HG03342 (cell line): ENCODE results near the gene C14orf180.

Experiments used
- ATAC-seq: cut with Tn5 transposase; IDR thresholded peaks from one replicate; pipeline ENCODE4 v1.9.1; 2021; ENCODE audit warnings: mild to moderate bottlenecking, moderate library complexity; ENCODE audit not compliant: unreplicated experiment

Gene C14orf180

DNA sequence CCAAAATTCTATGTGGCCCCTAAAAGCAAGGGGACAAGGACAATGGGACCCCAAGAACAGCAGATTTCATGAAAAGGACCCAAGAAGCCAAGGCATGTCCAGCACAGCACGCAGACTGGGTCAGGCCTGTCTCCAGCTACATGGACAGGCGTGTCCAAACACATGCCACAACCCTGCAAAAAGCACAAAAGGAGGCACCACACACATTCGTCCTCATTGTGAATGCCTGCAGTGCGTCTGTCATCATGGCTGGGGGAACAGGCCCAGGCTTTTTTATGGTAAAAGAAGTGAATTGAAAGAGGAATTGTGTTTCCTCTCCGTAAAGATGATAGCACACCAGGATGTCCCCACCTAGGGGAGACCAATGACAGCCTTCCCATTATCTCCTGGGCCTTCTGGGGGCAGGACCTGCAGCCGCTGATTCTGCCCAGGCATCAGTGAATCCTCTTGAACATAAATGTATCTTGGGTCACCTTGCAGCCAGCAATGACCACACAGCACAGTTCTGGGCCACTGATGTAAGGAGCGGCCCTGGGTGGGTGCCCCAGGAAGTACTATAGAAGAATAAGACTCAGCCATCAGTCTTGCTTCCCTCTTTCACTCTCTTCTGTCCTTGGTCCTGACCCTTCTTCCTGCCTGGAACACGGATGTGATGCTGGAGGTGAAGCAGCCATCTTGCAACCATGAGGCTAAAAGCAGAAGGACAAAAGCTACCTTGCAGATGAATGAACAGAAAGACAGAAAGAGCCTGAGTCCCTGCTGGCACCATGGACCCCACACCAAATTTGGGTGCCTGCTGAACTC is 29.8 kb upstream of the C14orf180 start:
- ATAC-seq = no peak

DNA sequence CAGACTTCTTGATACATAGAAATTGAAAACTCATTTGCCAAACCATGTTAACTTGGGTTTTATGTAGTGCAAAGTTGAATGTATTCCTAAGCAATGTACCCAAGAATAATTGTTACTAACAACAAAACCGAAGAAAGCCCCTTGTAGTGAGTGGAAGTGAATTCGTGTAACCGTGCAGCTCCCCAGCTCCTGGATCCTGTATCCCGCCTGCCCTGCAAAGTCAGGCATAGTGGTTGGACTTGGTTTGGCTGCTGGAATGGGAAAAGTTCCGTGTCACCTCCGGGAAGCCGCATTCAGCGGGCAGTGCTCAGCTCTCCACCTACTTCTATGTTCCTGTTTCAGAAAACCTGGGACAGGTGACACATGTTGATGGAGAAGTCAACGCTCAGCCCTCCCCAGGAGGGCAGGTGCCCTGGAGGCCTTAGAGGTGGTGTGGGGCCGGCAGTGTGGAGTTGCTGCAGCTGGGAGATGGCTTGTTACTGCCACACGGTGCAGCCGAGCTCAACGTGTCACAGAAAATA is 29.2 kb upstream of the C14orf180 start:
- ATAC-seq = no peak

DNA sequence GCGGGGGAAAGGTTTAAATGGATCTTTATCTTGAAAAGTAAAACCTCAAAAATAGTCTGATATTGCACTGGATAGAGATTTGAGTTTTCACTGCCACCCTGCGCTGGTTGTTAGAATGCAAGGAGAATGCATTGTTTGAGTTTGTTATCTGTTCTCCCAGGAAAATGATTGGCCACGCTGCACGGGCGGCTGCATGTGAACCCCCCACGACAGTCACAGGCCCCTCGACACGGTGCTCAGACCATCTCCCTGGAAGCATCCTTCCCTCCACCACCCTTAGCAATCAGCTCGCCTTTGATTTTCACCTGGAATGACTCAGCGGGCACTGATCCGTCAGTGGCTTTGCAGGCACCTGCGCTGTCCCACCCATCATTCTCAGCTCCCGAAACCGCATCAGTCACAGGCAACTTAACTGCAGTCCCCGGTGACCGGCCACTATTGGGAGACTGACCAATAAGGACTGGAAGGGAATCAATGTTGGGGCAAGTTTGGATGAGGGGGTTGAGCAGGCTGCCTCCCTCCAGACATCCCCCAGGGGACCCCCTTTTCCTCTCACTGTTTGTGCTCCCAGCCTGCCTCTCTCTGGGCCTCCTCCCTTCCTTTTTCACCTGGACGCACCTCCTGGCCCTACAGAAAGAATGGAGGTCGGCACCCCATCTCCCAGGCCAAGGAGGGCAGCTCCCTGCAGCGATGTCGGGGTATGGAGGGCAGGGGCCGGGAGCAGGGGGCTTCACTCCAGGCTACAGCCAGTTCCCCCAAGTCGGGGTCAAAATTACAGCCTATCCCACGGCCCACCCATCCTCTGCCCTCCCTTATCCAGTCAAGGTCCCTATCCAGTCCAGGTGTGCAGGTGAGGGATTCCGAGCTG is 28.5 kb upstream of the C14orf180 start:
- no peak for ATAC-seq

DNA sequence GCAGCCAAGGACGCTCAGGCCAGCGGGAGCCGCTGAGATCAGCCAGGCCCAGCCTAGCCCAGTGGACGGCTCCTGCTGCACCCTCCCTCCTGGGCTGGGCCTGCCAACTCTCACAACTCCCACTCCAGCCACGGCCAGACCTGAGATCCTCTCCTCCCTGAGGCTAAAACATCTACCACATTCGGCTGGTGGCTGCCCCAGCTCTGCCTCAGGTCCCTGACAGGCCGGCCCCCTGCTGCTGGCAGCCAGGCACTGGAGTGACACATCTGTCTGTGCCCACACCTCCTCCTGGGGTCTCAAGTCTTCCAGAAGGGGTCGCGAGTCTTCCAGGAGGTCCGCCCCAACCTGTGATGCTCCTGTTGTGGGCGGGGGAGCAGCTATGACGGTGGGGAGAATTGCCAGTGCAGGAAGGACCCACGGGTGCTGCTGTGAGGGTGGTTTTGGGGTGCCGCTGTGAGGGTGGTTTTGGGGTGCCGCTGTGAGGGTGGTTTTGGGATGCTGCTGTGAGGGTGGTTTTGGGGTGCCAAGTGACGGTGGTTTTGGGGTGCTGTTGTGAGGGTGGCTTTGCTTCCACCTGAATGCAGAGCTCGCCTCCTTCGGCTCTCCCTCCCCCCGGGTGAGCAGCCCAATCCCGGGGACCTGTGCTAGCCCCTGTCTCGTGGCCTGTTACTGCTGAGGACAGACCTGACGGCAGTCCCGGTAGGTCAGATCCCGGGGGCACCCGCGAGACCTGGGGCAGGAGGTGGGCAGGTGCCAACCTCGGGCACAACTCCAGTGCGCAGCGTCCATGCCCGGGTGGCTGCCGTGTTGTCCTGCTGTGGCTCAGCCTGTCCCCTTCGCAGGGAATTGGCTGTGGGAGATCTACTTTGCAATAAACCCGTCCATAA is 27.5 kb upstream of the C14orf180 start:
- ATAC-seq = no peak

DNA sequence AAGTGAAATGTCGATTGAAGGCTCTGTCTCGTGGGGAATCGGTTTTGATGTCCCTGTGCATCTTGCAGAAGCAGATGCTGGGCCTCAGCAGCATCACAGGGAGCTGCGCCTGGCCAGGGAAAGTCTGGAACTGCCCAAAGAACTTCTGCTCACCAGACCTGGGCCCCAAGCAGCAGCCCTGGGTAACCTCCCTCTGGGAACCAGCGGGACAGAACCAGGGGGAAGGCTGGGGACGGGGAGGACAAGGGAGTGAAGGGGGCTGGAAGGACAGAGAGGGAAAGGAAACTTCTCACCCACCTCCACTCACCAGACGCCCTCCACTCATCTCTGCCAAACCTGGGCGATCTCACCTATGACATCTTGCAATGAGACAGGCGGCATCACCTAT is 26.8 kb upstream of the C14orf180 start:
- no peak for ATAC-seq

DNA sequence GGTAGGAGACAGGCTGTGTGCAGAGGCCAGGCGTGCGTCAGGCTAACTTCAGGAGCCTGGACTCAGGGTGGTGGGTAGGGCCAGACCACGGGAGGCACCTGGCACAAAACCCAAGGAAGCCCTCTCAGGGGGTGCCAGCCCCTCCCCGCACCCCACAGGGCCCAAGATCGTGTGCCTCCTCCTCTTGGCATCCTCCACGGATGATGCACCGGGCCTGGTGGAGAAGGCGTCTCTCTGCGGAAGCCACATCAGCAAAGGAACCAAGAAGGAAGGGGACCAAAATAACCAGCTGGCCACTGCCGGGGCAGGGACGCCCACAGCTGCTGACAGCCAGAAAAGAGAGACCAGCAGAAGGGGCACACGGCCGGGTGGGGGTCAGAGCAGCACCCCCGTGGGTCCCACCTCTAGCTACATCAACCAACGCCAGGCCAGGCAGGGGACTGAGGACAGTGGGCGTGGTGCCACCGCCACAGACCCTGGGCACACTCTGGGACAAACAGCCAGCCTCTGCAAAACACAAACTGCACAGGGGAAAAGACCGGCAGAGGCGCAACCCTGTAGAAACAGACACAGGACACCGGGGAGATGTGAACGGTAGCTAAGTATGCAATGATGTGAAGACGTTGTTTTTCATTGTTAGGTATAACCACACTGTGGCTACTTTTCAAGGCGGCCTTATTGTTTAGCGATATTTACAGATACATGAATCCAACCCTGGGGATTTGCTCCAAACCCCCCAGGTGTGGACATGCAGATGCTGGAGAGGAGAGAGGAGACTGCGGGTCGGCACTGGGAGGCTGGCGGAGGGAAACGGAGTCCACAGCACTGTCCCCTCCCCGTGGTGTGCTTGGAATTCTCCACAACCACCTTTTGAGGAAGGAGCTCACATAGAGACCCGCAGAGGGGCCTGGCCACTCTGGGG is 26.1 kb upstream of the C14orf180 start:
- no peak for ATAC-seq

DNA sequence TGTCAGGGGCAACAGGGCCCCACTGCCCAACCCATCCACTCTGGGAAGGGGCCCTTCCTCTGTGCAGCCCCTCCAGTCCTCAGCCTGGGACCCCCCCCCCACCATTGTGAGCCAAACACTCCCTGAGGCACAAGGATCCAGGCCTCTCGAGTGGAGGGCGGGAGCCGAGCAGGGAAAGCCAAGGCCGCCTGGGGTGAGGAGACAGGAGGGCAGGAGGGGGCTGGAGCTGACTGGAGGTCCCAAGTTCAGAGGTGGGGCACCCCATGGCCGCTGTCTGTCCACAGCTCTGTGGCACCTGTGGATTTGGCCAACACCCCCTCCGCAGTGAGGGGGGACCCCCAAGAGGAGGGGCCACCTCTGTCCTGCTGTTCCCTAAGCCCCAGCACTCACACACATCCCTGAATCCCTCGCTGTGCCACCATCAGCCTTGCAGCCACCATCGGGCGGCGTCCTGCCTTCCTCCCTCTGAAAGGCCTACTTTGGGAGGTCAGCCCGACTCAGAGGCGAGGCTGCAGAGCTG is 25.4 kb upstream of the C14orf180 start:
- ATAC-seq = no peak

DNA sequence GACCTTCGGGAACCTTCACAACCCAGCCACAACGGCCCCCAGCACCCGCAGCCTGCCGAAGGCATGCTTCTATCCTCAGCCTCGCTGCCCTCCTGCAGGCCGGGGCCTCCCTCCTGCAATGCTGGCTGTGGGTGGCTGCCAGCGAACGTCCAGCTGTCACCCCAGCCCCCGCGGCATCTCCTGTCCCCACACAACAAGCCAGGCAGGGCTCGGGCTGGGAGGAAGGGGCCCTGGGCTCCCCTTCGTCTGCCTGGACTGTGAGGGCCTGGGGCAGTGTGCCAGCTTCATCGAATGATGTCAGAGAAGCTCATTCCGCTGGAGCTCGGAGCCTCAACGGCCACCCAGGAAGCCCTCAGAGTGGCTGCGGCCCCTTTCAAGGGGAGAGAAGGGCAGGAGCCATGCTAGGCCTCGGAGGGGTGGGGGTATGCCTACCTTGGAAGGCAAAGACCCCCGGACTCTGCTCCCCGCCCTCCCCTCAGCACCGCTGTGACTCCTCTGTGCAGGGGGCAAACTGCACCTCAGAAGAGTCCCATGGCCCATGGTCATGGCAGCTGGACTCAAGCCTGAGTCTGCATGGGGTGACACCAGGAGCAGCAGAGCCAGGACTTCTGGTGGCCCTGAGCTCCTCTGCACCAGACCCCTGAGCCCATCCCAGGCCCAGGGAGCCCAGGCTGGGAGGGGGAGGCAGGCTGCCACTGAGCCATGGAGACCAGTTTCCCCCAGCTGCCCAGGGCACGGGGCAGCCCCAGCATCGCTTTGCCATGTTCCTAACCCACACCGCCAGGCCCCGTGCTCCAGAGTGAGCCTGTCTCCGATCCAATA is 24.7 kb upstream of the C14orf180 start:
- no peak for ATAC-seq

DNA sequence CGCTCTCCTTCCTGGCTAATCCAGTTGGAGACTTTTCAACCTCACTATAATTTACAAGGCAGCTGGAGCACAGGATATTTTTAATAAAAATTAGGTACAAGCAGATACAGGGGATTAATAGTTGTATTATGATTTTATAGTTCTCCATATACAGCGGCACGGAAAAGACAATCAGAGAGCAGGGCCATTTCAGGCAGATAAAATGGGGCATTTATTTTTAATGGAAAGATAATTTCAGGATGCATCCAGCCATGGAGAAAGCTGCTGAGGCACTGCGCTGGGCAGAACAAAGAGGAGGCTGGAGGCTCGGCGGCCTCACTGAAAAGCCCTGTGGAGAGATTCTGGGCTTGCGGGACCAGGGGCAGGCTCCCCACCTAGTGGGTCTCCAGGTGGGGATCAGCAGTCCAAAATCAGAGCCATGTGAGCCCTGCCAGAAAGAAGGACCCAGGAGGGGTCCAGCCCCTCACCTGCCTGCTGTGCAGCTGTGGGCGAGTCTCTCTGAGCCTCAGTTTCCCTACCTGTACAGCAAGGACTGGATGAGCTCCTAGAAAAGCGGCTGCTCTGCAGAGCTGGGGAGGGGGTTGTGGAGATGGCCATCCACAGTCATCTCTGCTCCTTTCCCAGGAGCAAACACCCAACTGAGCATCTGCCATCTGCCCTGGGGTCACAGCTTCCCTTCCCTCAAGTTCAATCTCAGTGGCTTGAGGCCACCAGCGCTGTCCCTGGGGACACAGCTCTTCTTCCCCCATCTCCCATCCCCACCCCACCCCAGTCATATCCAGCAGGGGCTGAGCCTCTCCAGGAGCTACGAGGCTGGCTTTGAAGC is 23.9 kb upstream of the C14orf180 start:
- no peak for ATAC-seq

DNA sequence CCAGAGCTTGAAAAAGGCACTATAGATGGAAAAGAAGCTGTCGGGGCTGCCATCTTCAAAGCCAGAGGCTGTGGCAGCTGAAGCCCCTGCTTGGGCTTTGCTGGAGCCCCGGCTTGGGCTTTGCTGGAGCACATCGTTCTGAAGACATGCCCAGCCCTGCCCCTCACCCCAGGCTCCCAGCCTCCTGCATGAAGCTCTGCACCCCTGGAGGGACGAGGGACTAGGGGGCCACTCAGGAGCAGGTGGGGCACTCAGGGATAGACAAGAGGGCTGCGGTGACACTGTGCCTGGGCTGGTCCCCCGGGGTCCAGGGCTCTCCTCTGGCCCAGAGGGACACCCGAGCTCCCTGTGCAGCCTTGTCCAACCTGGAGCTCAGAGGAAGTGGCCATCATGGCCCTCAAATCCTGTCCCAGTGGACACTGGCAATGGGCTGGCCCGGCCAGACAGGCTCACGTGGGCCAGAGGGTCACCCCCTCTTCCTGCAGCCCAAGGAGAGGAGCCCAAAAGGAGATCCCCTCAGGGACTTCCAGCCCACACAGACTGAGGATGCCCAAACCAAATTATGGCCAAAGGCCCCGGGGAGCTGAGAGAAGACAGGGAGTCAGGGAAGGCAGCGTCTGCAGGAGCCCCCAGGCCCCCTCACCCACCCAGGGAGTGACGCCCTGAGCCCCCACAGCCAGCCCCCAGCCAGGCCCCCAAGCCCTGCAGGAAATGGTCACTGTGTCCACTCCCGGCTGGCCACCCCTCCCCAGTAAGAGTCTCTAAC is 23.1 kb upstream of the C14orf180 start:
- no peak for ATAC-seq

DNA sequence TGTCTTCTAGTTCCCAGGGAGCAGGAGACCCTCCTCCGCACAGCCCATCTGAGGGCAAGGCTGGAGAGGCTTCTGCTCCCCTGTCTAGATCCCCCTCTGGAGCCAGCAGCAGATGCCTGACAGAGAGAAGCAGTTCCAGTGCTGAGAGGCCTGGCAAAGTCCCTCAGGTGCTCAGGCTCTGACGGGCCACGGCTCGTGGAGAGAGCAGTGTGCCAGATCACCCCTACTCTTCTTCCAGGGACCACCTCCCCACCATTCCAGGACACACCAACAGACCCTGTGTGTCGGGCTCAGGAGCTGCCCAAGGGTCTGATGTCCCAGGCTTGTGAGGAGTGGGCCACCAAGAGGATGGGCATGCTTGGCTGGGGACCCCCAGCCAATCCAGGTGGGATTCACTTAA is 22.5 kb upstream of the C14orf180 start:
- ATAC-seq = no peak

DNA sequence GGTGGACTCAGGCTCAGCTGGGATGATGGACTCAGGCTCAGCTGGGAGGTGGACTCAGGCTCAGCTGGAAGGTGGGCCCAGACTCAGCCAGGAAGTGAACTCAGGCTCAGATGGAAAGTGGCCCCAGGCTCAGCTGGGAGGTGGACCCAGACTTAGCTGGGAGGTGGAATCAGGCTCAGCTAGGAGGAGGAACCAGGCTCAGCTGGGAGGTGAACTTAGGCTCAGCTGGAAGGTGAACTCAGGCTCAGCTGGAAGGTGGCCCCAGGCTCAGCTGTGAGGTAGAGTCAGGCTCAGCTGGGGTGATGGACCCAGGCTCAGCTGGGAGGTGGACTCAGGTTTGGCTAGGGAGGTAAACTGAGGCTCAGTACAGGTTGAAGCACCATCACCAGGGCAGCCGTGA is 21.8 kb upstream of the C14orf180 start:
- ATAC-seq = no peak

DNA sequence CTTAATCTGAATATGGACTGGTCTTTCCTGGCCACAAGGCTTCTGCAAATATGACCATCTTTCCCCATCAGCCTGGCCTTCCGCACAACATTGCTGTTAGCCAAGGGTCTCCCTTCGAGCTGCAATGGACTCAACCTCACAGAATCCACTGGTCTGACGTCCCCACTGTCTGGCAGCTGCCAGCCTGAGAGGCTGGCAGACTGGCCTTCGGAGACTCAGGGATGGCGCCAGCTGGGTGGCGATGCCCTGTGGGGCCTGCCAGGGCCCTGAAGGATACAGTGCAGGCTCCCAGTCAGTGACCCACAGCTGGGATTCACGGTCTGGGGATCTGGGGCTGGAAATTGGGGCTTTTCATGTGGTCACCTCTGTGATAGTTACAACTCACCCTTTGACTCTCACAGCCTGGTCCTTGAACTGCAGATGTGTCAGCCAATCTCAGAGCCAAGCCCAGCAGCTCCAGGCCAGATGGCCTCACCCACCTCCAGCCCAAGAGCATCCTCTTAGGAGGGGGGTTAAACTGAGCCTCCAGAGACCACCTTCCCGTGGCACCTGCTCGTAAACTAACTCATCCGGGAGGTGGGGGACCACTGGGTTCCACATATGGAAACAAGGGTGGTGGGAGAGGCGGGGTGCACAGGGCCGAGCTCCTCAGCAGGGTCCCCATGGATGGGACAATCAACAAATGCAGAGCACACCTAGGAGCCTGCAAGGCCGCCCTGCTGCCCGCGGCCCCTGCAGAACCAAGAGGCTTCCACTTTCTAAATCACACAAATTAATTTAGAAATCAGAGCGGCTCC is 21.1 kb upstream of the C14orf180 start:
- ATAC-seq = no peak

DNA sequence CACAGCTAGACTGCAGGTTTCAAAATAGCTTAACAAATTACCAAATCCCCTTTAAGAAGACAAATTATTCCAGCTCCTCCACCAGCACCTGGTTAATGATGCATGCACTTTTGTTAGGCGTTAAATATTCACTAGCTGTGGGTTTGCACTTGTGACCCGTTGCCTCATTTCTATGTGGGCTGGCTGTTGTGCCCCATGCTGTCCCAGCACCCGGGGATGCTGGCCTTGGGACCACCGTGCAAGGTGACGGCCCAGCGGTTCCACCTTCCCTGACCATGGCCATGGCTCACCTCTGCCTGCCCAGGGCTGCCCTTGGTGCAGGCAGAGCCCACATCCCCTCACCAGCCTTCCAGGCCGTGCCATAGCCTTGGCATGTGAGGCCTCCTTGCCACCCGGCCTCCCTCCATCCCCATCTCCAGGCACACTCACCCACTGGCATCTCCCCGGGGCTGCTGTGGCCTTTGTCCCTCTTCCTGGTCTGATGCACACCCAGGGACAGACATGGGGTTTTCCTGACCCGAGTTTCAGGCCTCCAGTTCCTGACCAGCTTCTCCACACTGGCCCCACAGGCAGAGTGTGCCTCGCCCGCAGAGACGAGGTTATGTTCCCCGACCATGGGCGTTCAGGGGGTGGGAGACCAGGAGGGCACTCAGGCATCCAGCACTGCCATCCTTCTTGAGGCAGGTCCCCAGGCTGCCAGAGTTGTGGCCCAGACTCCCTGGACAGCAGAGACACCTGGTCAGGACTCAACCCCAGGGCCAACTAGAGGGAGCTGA is 20.3 kb upstream of the C14orf180 start:
- ATAC-seq = no peak

DNA sequence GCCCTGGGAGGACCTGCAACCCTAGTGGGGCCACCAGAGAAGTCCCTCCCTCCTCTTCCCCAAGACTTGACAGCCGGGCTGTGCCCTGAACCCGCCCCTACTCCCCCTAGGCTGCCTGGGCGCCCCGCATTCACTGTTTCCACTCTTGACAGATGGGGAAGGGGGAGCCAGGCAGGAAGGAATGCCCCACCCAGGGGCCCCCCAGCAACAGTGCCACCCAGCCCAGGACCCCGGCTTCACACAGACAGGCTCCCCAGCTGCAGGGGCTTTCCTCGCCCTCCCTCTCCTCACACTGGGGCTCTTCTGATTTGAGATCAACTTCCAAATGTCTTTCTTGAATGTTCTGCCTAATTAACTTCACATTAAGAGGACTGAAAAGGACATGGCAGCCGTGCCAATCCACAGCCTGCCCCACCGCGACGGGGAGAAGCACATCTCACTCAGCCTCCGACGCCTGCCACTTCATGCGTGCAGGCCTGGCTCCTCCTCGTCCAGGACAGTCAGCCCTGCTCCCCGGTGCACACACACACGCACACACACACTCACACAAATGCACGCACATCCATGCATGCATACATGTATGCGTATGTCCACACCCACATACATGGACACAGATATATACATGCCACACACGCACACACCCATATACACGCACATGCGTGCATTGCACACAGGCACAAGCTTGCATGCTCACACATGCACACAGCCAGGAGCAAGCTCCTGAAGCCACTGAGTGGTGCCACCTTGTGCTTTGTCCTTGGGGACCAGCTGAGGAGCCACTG is 19.6 kb upstream of the C14orf180 start:
- no peak for ATAC-seq
